ENCODE measurements around the gene MYO1G. TPM values are rescaled to one million over a fixed set of nuclear protein-coding genes. Genes with fewer than 3 reads are reported as not detected.

The MYO1G gene
- total RNA-seq, 1 donor from 2014 or later = not detected

GRCh38 chr7:44990109-44991023 is 11.6 kb upstream of the MYO1G start:
- H3K4me1 Mint-ChIP-seq = peaks cover 14% of the 10 kb centered on the region
- H3K9me3 Mint-ChIP-seq = no peaks in the 10 kb centered on the region
- H4K20me1 ChIP-seq (ENCODE audit: low read depth) = peaks cover 2% of the 10 kb centered on the region
- TF ChIP-seq, protein P1, sequence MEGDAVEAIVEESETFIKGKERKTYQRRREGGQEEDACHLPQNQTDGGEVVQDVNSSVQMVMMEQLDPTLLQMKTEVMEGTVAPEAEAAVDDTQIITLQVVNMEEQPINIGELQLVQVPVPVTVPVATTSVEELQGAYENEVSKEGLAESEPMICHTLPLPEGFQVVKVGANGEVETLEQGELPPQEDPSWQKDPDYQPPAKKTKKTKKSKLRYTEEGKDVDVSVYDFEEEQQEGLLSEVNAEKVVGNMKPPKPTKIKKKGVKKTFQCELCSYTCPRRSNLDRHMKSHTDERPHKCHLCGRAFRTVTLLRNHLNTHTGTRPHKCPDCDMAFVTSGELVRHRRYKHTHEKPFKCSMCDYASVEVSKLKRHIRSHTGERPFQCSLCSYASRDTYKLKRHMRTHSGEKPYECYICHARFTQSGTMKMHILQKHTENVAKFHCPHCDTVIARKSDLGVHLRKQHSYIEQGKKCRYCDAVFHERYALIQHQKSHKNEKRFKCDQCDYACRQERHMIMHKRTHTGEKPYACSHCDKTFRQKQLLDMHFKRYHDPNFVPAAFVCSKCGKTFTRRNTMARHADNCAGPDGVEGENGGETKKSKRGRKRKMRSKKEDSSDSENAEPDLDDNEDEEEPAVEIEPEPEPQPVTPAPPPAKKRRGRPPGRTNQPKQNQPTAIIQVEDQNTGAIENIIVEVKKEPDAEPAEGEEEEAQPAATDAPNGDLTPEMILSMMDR (IDR thresholded peaks at IDR 0.05) = no peak
- no peaks in the 10 kb centered on the region for H3K36me3 ChIP-seq
- no peak overlapping the region for H3K9ac ChIP-seq
- peaks cover 28% of the 10 kb centered on the region for H3F3A ChIP-seq (ENCODE audit: low read depth)
- H3K9me3 ChIP-seq (ENCODE audit: low read depth) = no peaks in the 10 kb centered on the region
- H3K27me3 ChIP-seq = no peaks in the 10 kb centered on the region
- H3K4me2 ChIP-seq = no peak overlapping the region
- H2AFZ ChIP-seq (replicated peaks) = no peak overlapping the region
- peaks cover 8% of the 10 kb centered on the region for H3K4me1 ChIP-seq
- DNase-seq (ENCODE audit: low spot score) = no peak
- no peak overlapping the region for H3K4me3 Mint-ChIP-seq
- peaks cover 21% of the 10 kb centered on the region for H3K79me2 ChIP-seq (ENCODE audit: low read depth)
- H3K4me3 ChIP-seq = no peak overlapping the region
- H3K27me3 Mint-ChIP-seq (ENCODE audit: insufficient read depth, low read depth) = peaks cover 3% of the 10 kb centered on the region
- H3K27ac ChIP-seq = no peak overlapping the region
- H3K36me3 Mint-ChIP-seq = peaks cover 5% of the 10 kb centered on the region
- no peak overlapping the region for H3K27ac Mint-ChIP-seq

- no peak overlapping the region for H3K4me2 ChIP-seq
- no peaks in the 10 kb centered on the region for H3K9me3 ChIP-seq (ENCODE audit: low read depth)
- no peak overlapping the region for H3K4me3 ChIP-seq
- Mint-ChIP-seq H3K27ac (no peak overlapping the region), H3K4me3 (no peak overlapping the region), H3K4me1 (peaks cover 25% of the 10 kb centered on the region), H3K36me3 (peaks cover 17% of the 10 kb centered on the region), H3K27me3 (ENCODE audit: insufficient read depth, low read depth) (peaks cover 7% of the 10 kb centered on the region), H3K9me3 (no peaks in the 10 kb centered on the region)
- H3K27ac ChIP-seq = no peak overlapping the region
- H3K4me1 ChIP-seq = peaks cover 21% of the 10 kb centered on the region
- no peaks in the 10 kb centered on the region for H3K36me3 ChIP-seq
- no peak overlapping the region for H2AFZ ChIP-seq (replicated peaks)
- peaks cover 39% of the 10 kb centered on the region for H3F3A ChIP-seq (ENCODE audit: low read depth)
- peaks cover 33% of the 10 kb centered on the region for H3K79me2 ChIP-seq (ENCODE audit: low read depth)
- H3K27me3 ChIP-seq = no peaks in the 10 kb centered on the region
- no peak for DNase-seq (ENCODE audit: low spot score)
- H3K9ac ChIP-seq = no peak overlapping the region
- TF ChIP-seq, protein P1 (IDR thresholded peaks at IDR 0.05) = no peak
- TF ChIP-seq EZH2phosphoT487 (IDR thresholded peaks at IDR 0.05) (no peak), EZH2 (IDR thresholded peaks at IDR 0.05) (no peak)
- peaks cover 14% of the 10 kb centered on the region for H4K20me1 ChIP-seq (ENCODE audit: low read depth)
These were observed 10.3 kb upstream of the MYO1G start for GRCh38 chr7:44989132-44989531.

GRCh38 chr7:44988701-44989100 is 9.9 kb upstream of the MYO1G start:
- H3K4me3 ChIP-seq = no peak overlapping the region
- DNase-seq (ENCODE audit: low spot score) = no peak
- peaks cover 10% of the 10 kb centered on the region for H3K27me3 Mint-ChIP-seq (ENCODE audit: insufficient read depth, low read depth)
- no peak overlapping the region for H3K27ac Mint-ChIP-seq
- H3K9me3 ChIP-seq (ENCODE audit: low read depth) = no peaks in the 10 kb centered on the region
- H2AFZ ChIP-seq (replicated peaks) = no peak overlapping the region
- no peak overlapping the region for H3K27ac ChIP-seq
- H3K36me3 Mint-ChIP-seq = peaks cover 20% of the 10 kb centered on the region
- TF ChIP-seq EZH2phosphoT487 (IDR thresholded peaks at IDR 0.05) (no peak), EZH2 (IDR thresholded peaks at IDR 0.05) (no peak)
- TF ChIP-seq, protein P1 (IDR thresholded peaks at IDR 0.05) = no peak
- no peak overlapping the region for H3K9ac ChIP-seq
- peaks cover 37% of the 10 kb centered on the region for H3K79me2 ChIP-seq (ENCODE audit: low read depth)
- H3K9me3 Mint-ChIP-seq = no peaks in the 10 kb centered on the region
- H3K27me3 ChIP-seq = no peaks in the 10 kb centered on the region
- H3K4me1 Mint-ChIP-seq = peaks cover 25% of the 10 kb centered on the region
- peaks cover 16% of the 10 kb centered on the region for H4K20me1 ChIP-seq (ENCODE audit: low read depth)
- H3K4me1 ChIP-seq = peaks cover 22% of the 10 kb centered on the region
- H3K4me3 Mint-ChIP-seq = no peak overlapping the region
- no peaks in the 10 kb centered on the region for H3K36me3 ChIP-seq
- H3F3A ChIP-seq (ENCODE audit: low read depth) = peaks cover 43% of the 10 kb centered on the region
- no peak overlapping the region for H3K4me2 ChIP-seq

Measured in neural progenitor cell (in vitro differentiated cells).